MM.1S (cell line): ENCODE data around the gene COX17.

ENCODE experiments used
- DNase-seq: peaks from one replicate; pipeline ENCODE4 v3.0.0-alpha.2; 2015
- H2AFZ ChIP-seq: fragments of 300-600 bp; sonication (generic); 2 replicates; pipeline ENCODE4 v1.6.0; 2016; ENCODE audit warnings: antibody characterized with exemption, low read length
- H3F3A ChIP-seq: fragments of 300-600 bp; sonication (generic); 2 replicates; pipeline ENCODE4 v1.6.1; 2016; ENCODE audit warnings: mild to moderate bottlenecking, antibody characterized with exemption, low read length, moderate library complexity, mixed read lengths; ENCODE audit not compliant: insufficient read depth
- H3K27ac ChIP-seq: fragments of 300-600 bp; sonication (generic); 2 replicates; pipeline ENCODE4 v1.5.1; 2016; ENCODE audit warnings: mild to moderate bottlenecking, low read length
- H3K27me3 ChIP-seq: fragments of 300-600 bp; sonication (generic); replicated peaks from 2 replicates; pipeline ENCODE4 v1.6.0; 2016; ENCODE audit warnings: low read length; ENCODE audit not compliant: insufficient read depth
- H3K36me3 ChIP-seq: fragments of 300-600 bp; sonication (generic); replicated peaks from 2 replicates; pipeline ENCODE4 v1.6.1; 2016; ENCODE audit warnings: mild to moderate bottlenecking, low read length, mixed read lengths; ENCODE audit not compliant: insufficient read depth
- H3K4me1 ChIP-seq: fragments of 300-600 bp; sonication (generic); 2 replicates; pipeline ENCODE4 v1.6.1; 2016; ENCODE audit warnings: low read length, mixed read lengths
- H3K4me2 ChIP-seq: fragments of 300-600 bp; sonication (generic); 2 replicates; pipeline ENCODE4 v1.6.0; 2016; ENCODE audit warnings: low read depth, low read length
- H3K4me3 ChIP-seq: fragments of 300-600 bp; sonication (generic); 2 replicates; pipeline ENCODE4 v1.5.1; 2016; ENCODE audit warnings: low read length, mixed read lengths
- H3K79me2 ChIP-seq: fragments of 300-600 bp; sonication (generic); 2 replicates; pipeline ENCODE4 v1.6.1; 2016; ENCODE audit warnings: mixed run types, low read length, mixed read lengths
- H3K9ac ChIP-seq: fragments of 300-600 bp; sonication (generic); 2 replicates; pipeline ENCODE4 v1.6.1; 2016; ENCODE audit warnings: low read length, mixed read lengths
- H3K9me2 ChIP-seq: fragments of 300-600 bp; sonication (generic); replicated peaks from 2 replicates; pipeline ENCODE4 v1.6.1; 2016; ENCODE audit warnings: mild to moderate bottlenecking, low read length, mixed read lengths; ENCODE audit not compliant: insufficient read depth
- H3K9me3 ChIP-seq: fragments of 300-600 bp; sonication (generic); replicated peaks from 2 replicates; pipeline ENCODE4 v1.6.1; 2016; ENCODE audit warnings: mild to moderate bottlenecking, low read length, mixed read lengths; ENCODE audit not compliant: insufficient read depth
- H4K20me1 ChIP-seq: fragments of 300-600 bp; sonication (generic); 2 replicates; pipeline ENCODE4 v1.6.1; 2016; ENCODE audit warnings: mild to moderate bottlenecking, low read length, moderate library complexity, mixed read lengths; ENCODE audit not compliant: insufficient read depth
- CTCF ChIP-seq: fragments of 300-600 bp; sonication (generic); IDR thresholded peaks from 2 replicates; pipeline ENCODE4 v1.5.1; 2016; ENCODE audit warnings: antibody characterized with exemption, low read length, mixed read lengths
- EZH2 ChIP-seq: fragments of 300-600 bp; sonication (generic); optimal IDR thresholded peaks from 2 replicates; pipeline ENCODE3; 2017; ENCODE audit warnings: low read depth, mild to moderate bottlenecking, antibody characterized with exemption, low read length, mixed read lengths
- EZH2phosphoT487 ChIP-seq: fragments of 300-600 bp; sonication (generic); IDR thresholded peaks from 2 replicates; pipeline ENCODE4 v1.6.1; 2018; ENCODE audit warnings: antibody characterized with exemption, low read length

Gene COX17

GRCh38 chr3:119630128-119630879, 46.9 kb downstream of the COX17 start:
- Histone ChIP-seq H3F3A (no peaks in the 10 kb centered on the region), H3K27ac (no peak overlapping the region), H3K9ac (no peak overlapping the region), H3K27me3 (no peaks in the 10 kb centered on the region), H2AFZ (no peak overlapping the region), H3K36me3 (no peaks in the 10 kb centered on the region), H3K4me2 (no peak overlapping the region), H3K4me1 (0 out of 2 replicates have a peak, but pooled peaks cover 3% of the 10 kb centered on the region), H3K79me2 (no peaks in the 10 kb centered on the region), H3K4me3 (no peak overlapping the region), H4K20me1 (no peaks in the 10 kb centered on the region), H3K9me2 (no peaks in the 10 kb centered on the region), H3K9me3 (no peaks in the 10 kb centered on the region)
- no peak for TF ChIP-seq EZH2
- no peak for TF ChIP-seq CTCF
- TF ChIP-seq EZH2phosphoT487: no peak
- DNase-seq: no peak

DNA sequence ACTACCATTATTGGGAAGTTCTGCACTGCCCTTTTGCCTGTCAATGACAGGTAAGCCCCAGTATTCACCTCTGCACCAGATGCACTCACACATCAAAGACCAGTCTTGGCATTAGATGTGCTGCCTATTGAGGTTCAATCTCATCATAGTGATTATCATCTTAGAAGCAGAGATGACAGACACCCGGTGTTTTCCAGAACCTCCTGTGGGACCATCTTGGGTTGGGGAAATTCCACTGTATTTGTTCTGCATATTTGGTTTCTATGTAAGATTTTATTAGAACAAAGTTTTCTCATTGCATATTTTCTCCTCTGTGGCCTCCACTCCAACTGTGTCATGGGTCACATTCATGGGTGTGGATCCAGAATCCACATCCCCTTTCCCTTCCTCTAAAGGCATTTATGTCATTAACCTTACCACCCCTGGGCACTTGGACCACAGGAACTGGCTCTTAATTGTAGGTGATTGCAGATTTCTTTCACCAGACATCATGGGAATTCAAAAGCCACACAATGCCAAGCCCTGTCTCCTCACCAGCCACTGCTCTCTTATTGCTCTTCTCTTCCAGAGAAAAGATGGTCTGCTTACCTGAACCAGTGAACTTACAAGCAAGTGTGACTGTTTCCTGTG, 48.3 kb downstream of the COX17 start:
- H2AFZ ChIP-seq: no peak overlapping the region
- H3K9me3 ChIP-seq: no peaks in the 10 kb centered on the region
- DNase-seq: no peak
- H3K4me1 ChIP-seq: 0 out of 2 replicates have a peak, but pooled peaks cover 3% of the 10 kb centered on the region
- no peaks in the 10 kb centered on the region for H3K79me2 ChIP-seq
- H3K9me2 ChIP-seq: no peaks in the 10 kb centered on the region
- H3K9ac ChIP-seq: no peak overlapping the region
- H3K4me2 ChIP-seq: no peak overlapping the region
- H3K27ac ChIP-seq: no peak overlapping the region
- no peaks in the 10 kb centered on the region for H4K20me1 ChIP-seq
- no peaks in the 10 kb centered on the region for H3K27me3 ChIP-seq
- no peaks in the 10 kb centered on the region for H3K36me3 ChIP-seq
- no peak for TF ChIP-seq EZH2phosphoT487
- TF ChIP-seq EZH2: no peak
- TF ChIP-seq CTCF: no peak
- no peak overlapping the region for H3K4me3 ChIP-seq
- no peaks in the 10 kb centered on the region for H3F3A ChIP-seq

DNA sequence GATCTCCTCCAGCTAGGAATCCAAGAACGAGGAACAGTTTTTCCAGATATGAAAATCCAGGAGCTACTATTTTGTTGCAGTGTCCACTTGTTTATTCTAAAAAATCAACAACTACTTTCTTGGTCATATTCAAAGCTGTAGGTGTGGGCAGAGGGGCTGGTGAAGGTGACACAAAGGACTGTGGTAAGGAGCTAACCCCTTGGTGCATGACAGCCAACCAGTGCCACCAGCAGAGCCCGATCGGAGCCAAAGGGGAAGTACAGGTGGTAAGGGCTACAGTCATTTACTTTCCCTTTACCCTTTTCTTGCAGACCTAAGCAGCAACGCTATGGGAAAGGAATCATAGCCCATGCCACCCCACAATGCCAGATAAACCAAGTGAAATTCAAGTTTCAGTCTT, 48.8 kb downstream of the COX17 start:
- no peaks in the 10 kb centered on the region for H3K27me3 ChIP-seq
- H3K9ac ChIP-seq: no peak overlapping the region
- no peak for DNase-seq
- H3K4me3 ChIP-seq: no peak overlapping the region
- TF ChIP-seq CTCF (no peak), EZH2 (no peak)
- H2AFZ ChIP-seq: no peak overlapping the region
- H3K4me2 ChIP-seq: no peak overlapping the region
- H3K79me2 ChIP-seq: no peaks in the 10 kb centered on the region
- H3K27ac ChIP-seq: no peak overlapping the region
- H3K9me3 ChIP-seq: no peaks in the 10 kb centered on the region
- no peaks in the 10 kb centered on the region for H3K9me2 ChIP-seq
- H3K36me3 ChIP-seq: no peaks in the 10 kb centered on the region
- H3F3A ChIP-seq: no peaks in the 10 kb centered on the region
- 0 out of 2 replicates have a peak, but pooled peaks cover 3% of the 10 kb centered on the region for H3K4me1 ChIP-seq
- no peaks in the 10 kb centered on the region for H4K20me1 ChIP-seq
